ENCODE measurements around the gene SOX6. TPM values are rescaled to one million over a fixed set of nuclear protein-coding genes. Genes with fewer than 3 reads are reported as not detected.

Gene SOX6
- total RNA-seq, 4 donors from 2014 or later = 1.7 to 3.6 (median 3.2) TPM

GRCh38 chr11:16287630-16288280, 68.6 kb downstream of the SOX6 start:
- WGBS = 84% methylated on average over 3 of the region's 3 CpGs
- Histone ChIP-seq H3K4me1 (no peaks in the 10 kb centered on the region), H3K27ac (replicated peaks in 1 of 4) (no peak overlapping the region), H3K9me3 (no peaks in the 10 kb centered on the region), H3K4me3 (no peak overlapping the region), H3K36me3 (no peaks in the 10 kb centered on the region), H3K27me3 (no peaks in the 10 kb centered on the region)
- no peak for DNase-seq (ENCODE audit: extremely low spot score)
- intact Hi-C loops (cut with DNase I) = no loop called here
- no peak for TF ChIP-seq POLR2A (IDR thresholded peaks at IDR 0.05; ENCODE audit: low read depth)
- no peak for TF ChIP-seq CTCF (IDR thresholded peaks at IDR 0.05)
- no peak for TF ChIP-seq EP300 (IDR thresholded peaks at IDR 0.05)
- TF ChIP-seq POLR2AphosphoS5 (IDR thresholded peaks at IDR 0.05) = no peak

- intact Hi-C loops (cut with DNase I) = no loop called here
- Histone ChIP-seq H3K4me3 (no peak overlapping the region), H3K4me1 (no peaks in the 10 kb centered on the region), H3K27me3 (no peaks in the 10 kb centered on the region), H3K9me3 (no peaks in the 10 kb centered on the region), H3K36me3 (no peaks in the 10 kb centered on the region), H3K27ac (replicated peaks in 1 of 4) (no peak overlapping the region)
- WGBS = 62% methylated on average over 3 of the region's 3 CpGs
- TF ChIP-seq POLR2A (IDR thresholded peaks at IDR 0.05; ENCODE audit: low read depth) = no peak
- no peak for DNase-seq (ENCODE audit: extremely low spot score)
These were observed 70.3 kb downstream of the SOX6 start for GRCh38 chr11:16286095-16286494.

GRCh38 chr11:16280256-16280682, 76.1 kb downstream of the SOX6 start:
- intact Hi-C loops (cut with DNase I) = no loop called here
- H3K27me3 ChIP-seq = no peaks in the 10 kb centered on the region
- H3K9me3 ChIP-seq = no peaks in the 10 kb centered on the region
- WGBS = 40% methylated on average over 5 of the region's 5 CpGs
- TF ChIP-seq POLR2A (IDR thresholded peaks at IDR 0.05; ENCODE audit: low read depth) (no peak), EP300 (IDR thresholded peaks at IDR 0.05) (no peak), CTCF (IDR thresholded peaks at IDR 0.05) (no peak), POLR2AphosphoS5 (IDR thresholded peaks at IDR 0.05) (no peak)
- no peak for DNase-seq (ENCODE audit: extremely low spot score)
- H3K36me3 ChIP-seq = no peaks in the 10 kb centered on the region
- H3K4me1 ChIP-seq = no peaks in the 10 kb centered on the region
- H3K27ac ChIP-seq (replicated peaks in 1 of 4) = no peak overlapping the region
- H3K4me3 ChIP-seq = peak overlapping the region in 1 of 4 donors; percentile 9

- no peak for TF ChIP-seq POLR2A (IDR thresholded peaks at IDR 0.05; ENCODE audit: low read depth)
- no peak for TF ChIP-seq POLR2AphosphoS5 (IDR thresholded peaks at IDR 0.05)
- no peak for TF ChIP-seq EP300 (IDR thresholded peaks at IDR 0.05)
- intact Hi-C loops (cut with DNase I) = no loop called here
- H3K27ac ChIP-seq (replicated peaks in 1 of 4) = no peak overlapping the region
- no peak for DNase-seq (ENCODE audit: extremely low spot score)
- H3K4me3 ChIP-seq = no peak overlapping the region
- no peaks in the 10 kb centered on the region for H3K27me3 ChIP-seq
- no peaks in the 10 kb centered on the region for H3K36me3 ChIP-seq
- H3K4me1 ChIP-seq = no peaks in the 10 kb centered on the region
- H3K9me3 ChIP-seq = no peaks in the 10 kb centered on the region
These were observed 76.8 kb downstream of the SOX6 start for GRCh38 chr11:16279524-16279923.

- intact Hi-C loops (cut with DNase I) = no loop called here
- DNase-seq (ENCODE audit: extremely low spot score) = no peak
- H3K4me3 ChIP-seq = no peak overlapping the region
- no peaks in the 10 kb centered on the region for H3K27me3 ChIP-seq
- TF ChIP-seq POLR2A (IDR thresholded peaks at IDR 0.05; ENCODE audit: low read depth) (no peak), CTCF (IDR thresholded peaks at IDR 0.05) (no peak), POLR2AphosphoS5 (IDR thresholded peaks at IDR 0.05) (no peak), EP300 (IDR thresholded peaks at IDR 0.05) (no peak)
- no peaks in the 10 kb centered on the region for H3K9me3 ChIP-seq
- no peak overlapping the region for H3K27ac ChIP-seq (replicated peaks in 1 of 4)
- WGBS = 83% methylated on average over 1 of the region's 1 CpG
- H3K36me3 ChIP-seq = no peaks in the 10 kb centered on the region
- no peaks in the 10 kb centered on the region for H3K4me1 ChIP-seq
These were observed 77.4 kb downstream of the SOX6 start for GRCh38 chr11:16278979-16279378.

- no peak for TF ChIP-seq EP300 (IDR thresholded peaks at IDR 0.05)
- TF ChIP-seq CTCF (IDR thresholded peaks at IDR 0.05) = no peak
- no peak for TF ChIP-seq POLR2A (IDR thresholded peaks at IDR 0.05; ENCODE audit: low read depth)
- TF ChIP-seq POLR2AphosphoS5 (IDR thresholded peaks at IDR 0.05) = no peak
- WGBS = 96% methylated on average over 2 of the region's 2 CpGs
- intact Hi-C loops (cut with DNase I) = no loop called here
- DNase-seq (ENCODE audit: extremely low spot score) = no peak
- H3K9me3 ChIP-seq = no peaks in the 10 kb centered on the region
- H3K27me3 ChIP-seq = no peaks in the 10 kb centered on the region
- no peaks in the 10 kb centered on the region for H3K36me3 ChIP-seq
- no peak overlapping the region for H3K27ac ChIP-seq (replicated peaks in 1 of 4)
- no peak overlapping the region for H3K4me3 ChIP-seq
- no peaks in the 10 kb centered on the region for H3K4me1 ChIP-seq
These were observed 78.1 kb downstream of the SOX6 start for GRCh38 chr11:16278273-16278672.

All from esophagus muscularis mucosa (tissue), 4 donors.